Thymus (tissue), 11 donors: ENCODE data around the gene BRD3. TPM values are rescaled to one million over a fixed set of nuclear protein-coding genes. Genes with fewer than 3 reads are reported as not detected.

Experiments used
- DNase-seq, 9 donors: peaks; one replicate each; pipeline ENCODE4 v3.0.0-alpha.2; 2013; ENCODE audit warnings: low spot score in 9 of 9, low read depth in 6 of 9, missing footprints in 1 of 9
- H3K27ac ChIP-seq, 2 donors: one replicate each; pipeline ENCODE4 v1.5.1; 2013; ENCODE audit warnings: control low read depth in 1 of 2, low read depth in 1 of 2, low read length in 1 of 2, mild to moderate bottlenecking in 1 of 2, moderate library complexity in 1 of 2
- H3K27me3 ChIP-seq, 2 donors: one replicate each; pipeline ENCODE4 v1.5.1; 2013; ENCODE audit warnings: low read length in 1 of 2; ENCODE audit not compliant: control insufficient read depth in 2 of 2, insufficient read depth in 1 of 2
- H3K36me3 ChIP-seq, 2 donors: one replicate each; pipeline ENCODE4 v1.5.1; 2013; ENCODE audit warnings: low read length in 1 of 2, mild to moderate bottlenecking in 1 of 2, moderate library complexity in 1 of 2; ENCODE audit not compliant: control insufficient read depth in 2 of 2, insufficient read depth in 2 of 2
- H3K4me1 ChIP-seq, 2 donors: one replicate each; pipeline ENCODE4 v1.5.1; 2013; ENCODE audit warnings: low read length in 2 of 2; ENCODE audit not compliant: control insufficient read depth in 2 of 2, insufficient read depth in 2 of 2
- H3K4me3 ChIP-seq, 2 donors: one replicate each; pipeline ENCODE4 v1.5.1; 2013; ENCODE audit warnings: low read length in 2 of 2, control low read depth in 1 of 2, mild to moderate bottlenecking in 1 of 2
- H3K9me3 ChIP-seq, 2 donors: one replicate each; pipeline ENCODE4 v1.5.1; 2013; ENCODE audit warnings: low read length in 1 of 2, mild to moderate bottlenecking in 1 of 2; ENCODE audit not compliant: control insufficient read depth in 2 of 2, insufficient read depth in 1 of 2
- WGBS: extraction: QIAGEN DNeasy Blood & Tissue Kit; methylation state at CpG from one replicate; pipeline ENCODE4 v1.1.7; 2013; 5-methylcytosine and 5-hydroxymethylcytosine counted together
- polyA plus RNA-seq: library from polyadenylated mRNA; stranded (reverse); fragments of 200-250 nt; gene quantifications from one replicate; pipeline ENCODE4 v1.2.3, GENCODE V29; 2013
- total RNA-seq: library from RNA; stranded (reverse); fragments of 120-200 nt; gene quantifications from one replicate; pipeline ENCODE4 v1.2.4, GENCODE V29; 2013
- donor health status: healthy.

BRD3 gene
- total and polyA plus RNA-seq, 2 donors: 6.4 to 14.5 TPM

DNA sequence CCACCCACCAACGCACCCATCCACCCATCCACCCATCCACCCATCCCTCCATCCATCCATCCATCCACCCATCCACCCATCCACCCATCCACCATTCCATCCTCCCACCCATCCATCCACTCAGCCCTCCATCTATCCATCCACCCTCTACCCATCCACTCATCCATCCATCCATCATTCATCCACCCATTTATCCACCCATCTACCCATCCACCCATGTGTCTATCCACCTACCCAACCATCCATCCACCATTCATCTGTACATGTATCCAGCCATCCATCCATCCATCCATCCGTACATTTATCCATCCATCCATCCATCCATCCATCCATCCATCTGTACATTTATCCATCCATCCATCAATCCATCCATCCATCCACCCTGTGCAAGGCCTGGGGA is 64.6 kb downstream of the BRD3 start:
- Histone ChIP-seq H3K9me3 (no peaks in the 10 kb centered on the region), H3K4me1 (no peaks in the 10 kb centered on the region), H3K27ac (no peak overlapping the region), H3K4me3 (no peak overlapping the region), H3K36me3 (no peaks in the 10 kb centered on the region), H3K27me3 (no peaks in the 10 kb centered on the region)
- WGBS: 95% methylated on average over 2 of the region's 2 CpGs
- DNase-seq: no peak

DNA sequence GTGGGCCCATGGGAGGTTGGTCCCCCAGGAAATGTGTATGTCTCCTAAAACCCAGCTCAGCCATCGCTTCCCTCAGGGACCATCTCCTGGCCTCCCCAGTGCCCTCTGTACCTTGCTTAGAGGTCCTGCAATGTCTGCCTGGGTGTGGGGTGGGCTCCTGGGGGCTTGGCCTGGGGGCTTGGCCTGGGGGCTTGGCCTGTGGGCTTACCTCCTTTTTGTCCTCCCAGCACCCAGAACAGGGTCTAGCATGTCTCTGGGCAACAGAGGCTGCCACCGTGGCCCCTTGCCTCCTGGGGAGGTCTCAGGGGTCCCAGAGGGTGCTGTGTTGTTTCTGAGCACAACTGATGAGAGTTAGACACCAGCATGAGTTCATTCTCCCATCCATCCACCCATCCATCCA is 65.0 kb downstream of the BRD3 start:
- no peaks in the 10 kb centered on the region for H3K4me1 ChIP-seq
- no peaks in the 10 kb centered on the region for H3K9me3 ChIP-seq
- DNase-seq: no peak
- no peaks in the 10 kb centered on the region for H3K36me3 ChIP-seq
- no peak overlapping the region for H3K4me3 ChIP-seq
- no peak overlapping the region for H3K27ac ChIP-seq
- no peaks in the 10 kb centered on the region for H3K27me3 ChIP-seq
- 82% methylated on average over 2 of the region's 2 CpGs for WGBS

DNA sequence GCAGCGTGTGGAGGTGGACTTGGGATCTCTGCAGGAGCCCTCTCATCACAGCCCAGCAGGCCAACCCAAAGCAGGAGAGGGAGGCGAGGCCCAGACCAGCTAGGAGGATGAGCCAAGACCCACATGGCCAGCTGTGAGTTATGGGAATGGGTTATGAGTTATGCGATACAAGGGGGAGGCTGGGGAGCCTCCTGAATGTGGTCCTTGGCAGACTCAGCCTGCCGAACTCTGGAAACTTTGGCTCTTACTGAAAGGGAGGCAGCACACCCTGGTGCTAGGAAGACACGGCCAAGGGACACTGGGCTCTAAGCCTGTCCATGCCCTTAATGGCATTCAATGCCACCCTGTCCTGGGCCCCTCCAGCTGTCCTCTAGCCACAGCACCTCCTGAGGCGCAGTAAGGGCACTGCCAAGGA is 68.0 kb downstream of the BRD3 start:
- Histone ChIP-seq H3K27me3 (peaks cover 0 to 4% of the 10 kb centered on the region in 2 donors), H3K9me3 (no peaks in the 10 kb centered on the region), H3K4me1 (no peaks in the 10 kb centered on the region), H3K4me3 (no peak overlapping the region), H3K36me3 (no peaks in the 10 kb centered on the region), H3K27ac (no peak overlapping the region)
- DNase-seq: no peak
- whole genome bisulfite sequencing: 90% methylated on average over 6 of the region's 6 CpGs

DNA sequence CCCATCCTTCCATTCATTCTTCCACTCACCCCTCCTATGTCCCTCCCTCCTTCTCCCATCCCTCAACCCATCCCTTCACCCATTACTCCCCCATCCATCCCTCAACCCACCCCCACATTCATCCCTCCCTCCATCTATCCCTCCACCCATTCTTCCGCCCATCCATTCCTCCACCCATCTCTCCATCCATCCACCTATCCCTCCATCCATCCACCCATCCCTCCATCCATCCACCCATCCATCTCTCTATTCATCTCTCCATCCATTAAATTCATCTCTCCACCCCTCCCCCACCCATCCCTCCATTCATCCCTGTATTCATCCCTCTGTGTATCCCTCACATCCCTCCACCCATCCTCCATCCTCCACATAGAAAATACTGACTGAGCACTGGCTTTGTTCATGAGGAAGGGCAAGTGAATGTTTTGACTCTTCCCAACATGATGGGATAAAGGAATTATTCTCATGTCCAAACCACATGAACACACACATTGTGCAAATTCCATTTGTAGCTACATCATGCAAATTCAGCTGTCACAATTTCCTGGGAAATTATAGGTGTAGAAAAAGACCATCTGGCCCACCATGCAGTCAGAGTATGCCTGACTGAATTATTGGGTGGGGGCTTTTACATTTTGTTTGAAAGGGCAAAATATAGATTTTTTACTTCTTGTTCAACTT is 68.8 kb downstream of the BRD3 start:
- no peaks in the 10 kb centered on the region for H3K9me3 ChIP-seq
- no peak overlapping the region for H3K4me3 ChIP-seq
- no peak for DNase-seq
- H3K36me3 ChIP-seq: no peaks in the 10 kb centered on the region
- 96% methylated on average over 1 of the region's 1 CpG for WGBS
- H3K27ac ChIP-seq: no peak overlapping the region
- peaks cover 0 to 6% of the 10 kb centered on the region in 2 donors for H3K27me3 ChIP-seq
- H3K4me1 ChIP-seq: no peaks in the 10 kb centered on the region

DNA sequence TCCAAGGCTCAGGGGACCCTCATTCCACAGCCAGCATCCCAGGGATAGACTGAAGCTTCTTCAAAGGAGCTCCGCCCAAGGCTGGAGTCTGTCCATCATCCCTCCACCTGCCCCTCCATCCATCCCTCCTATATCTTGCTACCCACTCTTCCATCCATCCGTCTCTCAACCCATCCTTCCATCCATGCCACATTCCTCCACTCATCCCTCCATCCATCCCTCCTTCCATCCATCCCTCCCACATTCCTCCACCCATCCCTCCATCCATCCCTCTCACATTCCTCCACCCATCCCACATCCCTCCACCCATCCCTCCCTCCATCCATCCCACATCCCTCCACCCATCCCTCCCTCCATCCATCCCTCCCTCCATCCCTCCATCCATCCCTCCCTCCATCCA is 70.2 kb downstream of the BRD3 start:
- Histone ChIP-seq H3K4me1 (peaks cover 7 to 11% of the 10 kb centered on the region in 2 donors), H3K9me3 (no peaks in the 10 kb centered on the region), H3K4me3 (no peak overlapping the region), H3K27me3 (peaks cover 4 to 19% of the 10 kb centered on the region in 2 donors), H3K27ac (no peak overlapping the region), H3K36me3 (no peaks in the 10 kb centered on the region)
- no peak for DNase-seq
- WGBS: 96% methylated on average over 2 of the region's 2 CpGs

DNA sequence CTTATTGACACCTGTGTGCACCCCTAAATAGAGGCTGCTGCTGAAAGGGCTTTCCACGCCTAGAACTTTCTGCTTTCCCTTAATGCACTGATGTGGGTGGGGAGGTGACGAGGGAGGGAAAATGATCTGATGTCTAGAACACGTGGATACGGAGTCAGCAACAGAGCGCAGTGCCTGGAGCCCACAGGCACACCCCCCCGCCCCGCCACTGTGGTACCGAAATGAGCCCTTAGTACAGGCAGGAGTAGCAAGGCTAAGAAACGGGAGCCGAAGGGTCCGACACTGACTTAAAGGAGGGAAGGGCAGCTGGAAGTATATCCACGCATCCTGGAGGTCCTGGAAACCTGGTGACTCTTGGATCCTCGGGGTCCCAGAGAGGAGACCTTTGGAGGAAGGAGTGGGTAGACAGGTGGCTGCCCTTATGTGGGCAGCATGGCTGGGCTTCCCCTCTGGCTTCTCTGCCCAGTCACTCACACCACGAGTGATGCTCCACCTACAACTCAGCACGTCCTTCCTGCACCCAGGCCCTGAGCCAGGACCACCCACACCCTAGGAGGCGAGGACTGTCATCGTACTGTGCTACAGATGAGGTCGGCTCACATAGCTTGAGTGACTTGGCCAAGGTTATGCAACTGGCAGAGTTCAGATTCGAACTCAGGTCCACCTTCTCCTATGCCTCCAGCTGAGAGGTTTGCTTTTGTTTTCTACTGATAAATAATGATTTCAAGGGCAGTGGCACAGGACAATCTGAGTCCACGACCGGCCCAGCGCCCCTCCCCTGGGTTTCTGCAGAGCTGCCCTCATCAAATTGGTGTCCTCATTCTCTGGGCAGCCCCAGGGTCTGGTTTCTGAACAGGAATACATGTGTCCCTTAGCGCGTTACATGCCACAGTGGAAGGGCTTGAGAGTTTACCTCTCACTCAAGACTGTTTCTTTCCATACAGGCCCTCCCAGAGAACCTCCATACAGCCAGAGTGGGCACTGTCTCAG is 71.0 kb downstream of the BRD3 start:
- Histone ChIP-seq H3K9me3 (no peaks in the 10 kb centered on the region), H3K36me3 (no peaks in the 10 kb centered on the region), H3K4me3 (no peak overlapping the region), H3K4me1 (peaks cover 10 to 14% of the 10 kb centered on the region in 2 donors), H3K27ac (no peak overlapping the region), H3K27me3 (peaks cover 11 to 23% of the 10 kb centered on the region in 2 donors)
- DNase-seq: no peak
- WGBS: 74% methylated on average over 24 of the region's 24 CpGs

DNA sequence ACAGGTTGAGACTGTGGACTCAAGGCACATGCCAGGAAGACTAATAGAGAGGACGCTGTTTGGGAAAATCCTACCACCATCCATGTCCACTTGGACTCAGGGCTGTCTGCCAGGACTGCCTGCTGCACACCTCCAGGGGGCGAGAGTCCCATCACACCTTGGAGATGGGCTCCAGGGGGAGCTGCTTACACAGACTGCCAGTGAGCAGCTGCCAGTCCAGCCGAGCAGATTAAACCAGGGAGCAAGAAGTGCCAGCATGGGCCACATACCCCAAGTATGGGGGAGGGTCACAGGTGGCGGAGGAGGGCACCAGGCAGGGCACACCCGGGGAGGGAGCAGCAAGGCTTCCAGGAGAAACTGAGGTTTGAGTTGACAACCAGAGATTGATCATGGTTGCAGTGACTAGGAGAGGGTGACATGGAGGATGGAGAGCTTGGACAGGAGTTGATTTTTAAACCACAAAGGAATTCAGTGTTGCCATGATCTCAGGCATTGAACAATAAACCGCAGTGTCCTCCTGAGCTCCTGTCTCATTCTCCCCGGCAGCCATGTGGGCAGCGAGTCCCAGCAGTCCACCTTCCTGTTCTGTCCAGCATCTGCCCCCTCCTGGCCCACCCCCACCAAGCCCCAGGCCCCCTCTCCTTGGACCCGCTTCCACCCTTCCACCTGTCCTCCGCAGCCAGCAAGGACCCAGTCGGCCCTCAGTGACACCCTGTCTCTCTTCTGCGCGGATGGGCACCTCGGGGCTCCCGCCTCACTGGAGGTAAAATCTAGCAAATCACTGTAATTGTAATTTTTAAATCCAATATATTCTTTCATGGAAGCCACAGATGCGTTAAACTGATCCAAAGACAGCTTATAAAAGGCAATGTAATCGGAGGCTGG is 72.6 kb downstream of the BRD3 start:
- Histone ChIP-seq H3K27me3 (peaks cover 26 to 38% of the 10 kb centered on the region in 2 donors), H3K27ac (no peak overlapping the region), H3K4me3 (no peak overlapping the region), H3K9me3 (no peaks in the 10 kb centered on the region), H3K4me1 (peaks cover 15 to 19% of the 10 kb centered on the region in 2 donors), H3K36me3 (no peaks in the 10 kb centered on the region)
- WGBS: 82% methylated on average over 17 of the region's 17 CpGs
- no peak for DNase-seq

DNA sequence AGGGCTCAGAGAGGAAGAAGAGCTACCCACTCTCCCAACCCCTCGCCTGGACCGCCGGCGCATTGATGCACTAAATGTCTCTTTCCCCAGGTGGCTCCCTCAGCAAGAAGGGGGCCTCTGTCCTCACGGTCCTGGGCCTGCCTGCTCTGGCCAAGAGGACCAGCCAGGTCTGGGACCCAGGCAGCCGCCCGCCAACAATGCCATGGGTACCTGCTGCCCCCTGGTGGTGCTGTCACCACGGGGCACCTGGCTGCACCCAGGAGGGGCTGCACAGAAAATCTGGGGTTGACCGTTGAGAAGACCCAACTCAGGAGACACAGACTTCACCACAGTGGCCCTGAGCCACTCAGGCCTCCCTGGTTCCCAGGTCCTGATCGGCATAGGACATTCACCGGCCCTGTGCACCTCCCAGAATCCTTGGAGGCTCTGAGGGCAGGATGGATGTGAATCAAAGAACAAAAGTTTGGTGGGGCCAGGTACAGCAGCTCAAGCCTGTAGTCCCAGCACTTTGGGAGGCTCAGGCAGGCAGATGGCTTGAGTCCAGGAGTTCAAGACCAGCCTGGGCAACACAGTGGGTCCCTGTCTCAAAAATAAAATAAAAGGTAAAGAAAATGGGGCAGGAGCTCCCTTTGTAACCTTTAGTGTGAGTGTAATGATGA is 73.3 kb downstream of the BRD3 start:
- WGBS: 9% methylated on average over 11 of the region's 11 CpGs
- H3K27me3 ChIP-seq: peaks cover 34 to 46% of the 10 kb centered on the region in 2 donors
- DNase-seq: peak in 6 of 9 donors; percentile 21 to 76 (median 62)

More for the DNA sequence above, 73.3 kb downstream of the BRD3 start:
- Histone ChIP-seq H3K4me3 (no peak overlapping the region), H3K9me3 (no peaks in the 10 kb centered on the region), H3K36me3 (no peaks in the 10 kb centered on the region), H3K4me1 (peaks cover 15 to 19% of the 10 kb centered on the region in 2 donors), H3K27ac (no peak overlapping the region)
